Measurements from ENCODE around the gene TGFBI.

TGFBI gene

DNA sequence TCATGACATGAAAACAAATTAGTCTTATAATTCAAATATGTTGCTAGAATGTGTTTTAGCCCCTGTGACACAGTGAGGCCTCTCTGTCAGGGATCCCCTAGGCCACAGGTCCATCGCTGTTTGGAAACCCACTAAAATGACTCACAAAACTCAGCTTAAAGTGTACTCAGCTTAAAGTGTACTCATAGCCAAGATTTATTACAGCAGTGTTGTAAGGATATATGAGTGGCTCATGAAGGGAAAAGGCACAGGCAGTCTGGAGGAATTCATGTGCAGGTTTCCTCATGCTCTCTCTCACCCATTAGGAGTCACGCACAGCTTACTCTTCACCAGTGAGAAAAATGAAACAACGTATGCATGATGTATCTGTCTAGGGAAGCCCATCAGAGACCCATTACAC is 24.4 kb upstream of the TGFBI start:
- DNase-seq = no peak

- DNase-seq = no peak
Measured at GRCh38 chr5:136005476-136005875, 23.3 kb upstream of the TGFBI start.

DNA sequence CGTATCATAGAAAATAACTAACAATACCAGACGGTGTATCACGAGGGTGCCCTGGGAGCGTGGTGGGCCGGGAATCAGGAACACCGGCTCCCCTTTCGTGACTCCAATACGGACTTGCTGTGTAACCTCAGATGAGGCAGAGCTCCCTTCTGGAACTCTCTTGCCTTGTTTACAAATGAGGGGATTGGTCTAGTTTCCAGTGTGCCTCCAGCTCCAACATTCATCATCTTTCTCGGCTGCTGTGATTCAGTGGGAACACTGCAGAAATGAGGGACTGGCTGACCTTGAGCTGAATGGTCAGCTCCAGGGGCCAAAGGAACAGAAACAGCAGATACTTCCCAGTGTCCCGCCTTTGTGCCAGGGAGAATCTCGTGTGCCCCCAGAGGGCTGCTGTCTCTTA is 22.6 kb upstream of the TGFBI start:
- DNase-seq = no peak

DNA sequence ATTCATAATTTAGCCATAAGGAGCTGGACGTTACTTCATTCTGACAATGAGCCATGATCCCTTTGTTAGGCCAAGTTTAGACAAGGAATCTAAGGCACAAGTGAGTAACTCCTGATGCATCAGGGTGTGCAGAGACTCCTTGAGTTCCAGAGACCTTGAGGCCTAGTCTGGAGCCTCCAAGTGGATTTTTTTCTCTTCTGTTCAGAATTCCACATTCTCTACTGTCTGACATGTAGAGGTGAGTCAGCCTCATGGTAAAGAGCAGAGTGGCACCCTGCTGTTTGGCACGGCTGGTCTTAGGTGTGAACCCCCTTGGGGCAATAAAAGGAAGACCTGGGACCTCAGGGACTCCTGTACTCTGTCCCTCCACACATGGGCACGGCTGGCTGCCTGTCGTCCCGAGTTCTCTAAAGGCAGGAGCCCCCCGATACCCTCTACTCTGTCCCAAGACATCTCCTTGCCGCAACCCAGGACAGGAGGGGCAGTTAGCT is 22.0 kb upstream of the TGFBI start:
- DNase-seq = no peak

- DNase-seq = no peak
Measured at GRCh38 chr5:136007271-136007670, 21.5 kb upstream of the TGFBI start.

- DNase-seq = no peak
Measured at GRCh38 chr5:136011414-136012001, 17.3 kb upstream of the TGFBI start.

DNA sequence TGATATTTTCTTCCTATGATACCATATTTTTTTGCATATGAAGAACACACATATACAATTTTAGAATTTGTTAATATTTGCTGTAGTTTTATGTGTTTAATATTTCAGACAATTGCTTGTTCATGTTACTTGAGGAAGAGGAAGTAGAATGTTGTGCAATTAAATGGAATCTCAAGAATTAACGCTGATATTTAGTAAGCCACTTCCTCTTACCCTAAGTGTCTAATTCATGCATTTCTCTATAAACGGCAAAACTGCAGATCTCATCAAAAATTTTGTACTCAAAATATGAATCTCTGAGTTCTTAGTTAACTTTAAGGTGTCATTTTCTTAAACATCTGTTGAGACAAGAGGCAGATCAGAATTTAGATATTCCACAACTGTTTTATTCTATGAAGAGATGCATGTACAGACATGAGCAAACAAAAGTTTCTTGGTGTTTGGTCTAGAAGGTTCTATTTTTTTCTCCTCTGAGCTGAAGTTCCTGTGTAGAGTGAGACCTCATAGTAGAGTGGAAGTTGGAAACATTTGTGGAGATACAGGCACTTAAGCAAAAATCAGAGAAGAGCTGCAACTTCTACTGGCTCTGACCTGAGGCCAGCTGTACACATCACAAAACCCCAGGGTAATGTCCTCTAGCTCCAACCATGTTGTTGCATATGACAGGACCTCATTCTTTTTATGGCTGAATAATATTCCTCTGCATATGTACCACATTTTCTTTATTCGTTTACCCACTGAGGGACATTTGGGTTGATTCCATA is 16.6 kb upstream of the TGFBI start:
- no peak for DNase-seq

GRCh38 chr5:136013559-136013958 is 15.2 kb upstream of the TGFBI start:
- DNase-seq = no peak

- no peak for DNase-seq
Measured at GRCh38 chr5:136014049-136015002, 14.5 kb upstream of the TGFBI start.

DNA sequence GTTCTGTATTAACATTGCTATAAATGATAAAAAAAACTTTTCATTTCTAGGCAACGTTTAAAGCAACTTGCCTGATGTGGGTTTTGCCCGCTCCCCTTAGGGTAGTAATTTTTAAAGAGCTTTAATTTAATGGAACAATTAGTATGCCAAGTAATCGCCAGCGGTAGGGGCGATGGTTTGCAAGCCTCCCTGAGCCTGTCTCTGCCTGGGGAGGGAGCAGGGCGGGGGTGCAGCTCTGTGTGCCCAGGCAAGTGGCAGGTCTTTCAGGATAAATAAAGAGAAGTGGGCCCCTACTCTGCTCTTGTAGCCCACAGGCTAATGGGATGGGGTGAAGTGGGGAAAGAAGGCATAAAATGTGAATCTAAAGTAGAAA is 13.8 kb upstream of the TGFBI start:
- DNase-seq = no peak

- no peak for DNase-seq
Measured at GRCh38 chr5:136015966-136016650, 12.7 kb upstream of the TGFBI start.

- no peak for DNase-seq
Measured at GRCh38 chr5:136016945-136017530, 11.8 kb upstream of the TGFBI start.

- DNase-seq = no peak
Measured at GRCh38 chr5:136018814-136019783, 9.7 kb upstream of the TGFBI start.

DNA sequence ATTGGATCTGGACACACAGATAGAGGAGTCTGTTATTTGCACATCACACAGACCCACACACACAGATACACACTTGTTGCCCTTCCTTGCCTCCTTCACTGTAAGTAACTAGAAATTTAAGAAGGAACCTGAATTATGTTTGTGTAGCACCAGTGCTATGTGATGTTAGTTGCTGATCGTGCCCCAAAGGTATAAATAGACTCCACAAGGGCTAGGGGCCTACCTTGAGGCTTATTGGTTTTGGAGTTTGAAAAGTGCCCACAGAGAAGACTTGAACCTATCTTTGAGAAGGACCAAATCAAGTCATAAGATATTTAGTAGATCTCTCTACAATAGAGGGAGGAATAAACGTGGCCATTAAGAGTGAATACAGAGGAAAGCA is 8.8 kb upstream of the TGFBI start:
- DNase-seq = no peak

GRCh38 chr5:136020383-136021015 is 8.3 kb upstream of the TGFBI start:
- peak; percentile 20 for DNase-seq

DNA sequence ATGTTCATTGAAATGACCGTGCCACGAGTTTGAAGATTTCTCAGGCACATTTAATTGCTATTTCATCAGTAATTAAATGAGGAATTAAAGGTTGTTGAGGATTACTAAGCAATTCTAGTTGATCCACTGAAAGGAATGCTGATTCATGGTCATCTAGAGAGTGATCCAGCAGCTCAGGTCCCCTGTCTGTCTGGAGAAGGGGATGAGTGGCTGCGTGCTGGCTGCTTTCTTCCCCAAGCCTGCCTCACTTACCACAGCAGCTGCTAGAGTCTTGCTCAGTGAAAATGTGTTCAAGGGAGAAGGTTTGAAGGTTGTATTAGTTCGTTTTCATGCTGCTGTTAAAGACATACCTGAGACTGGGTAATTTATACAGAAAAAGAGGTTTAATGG is 7.8 kb upstream of the TGFBI start:
- no peak for DNase-seq

DNA sequence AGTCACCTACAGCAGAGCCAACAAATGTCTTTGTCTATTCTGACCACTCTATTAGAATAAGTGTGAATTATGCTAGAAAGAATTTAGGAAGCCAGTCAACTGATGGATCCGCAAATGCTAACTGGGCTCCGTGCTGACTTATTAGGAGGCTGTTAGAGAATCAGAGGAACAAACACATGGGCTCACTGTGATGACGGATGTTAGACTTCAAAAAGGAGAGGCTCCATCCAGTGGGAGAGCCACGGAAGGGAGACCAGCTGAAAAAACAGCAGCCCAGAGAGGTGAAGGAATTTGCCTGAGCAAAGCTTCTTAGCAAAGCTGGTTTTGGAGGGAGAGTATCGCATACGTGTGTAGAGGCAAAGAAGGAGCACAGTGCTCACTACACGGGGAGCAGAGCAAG is 5.8 kb upstream of the TGFBI start:
- DNase-seq = no peak

- DNase-seq = no peak
Measured at GRCh38 chr5:136023958-136024541, 4.7 kb upstream of the TGFBI start.

DNA sequence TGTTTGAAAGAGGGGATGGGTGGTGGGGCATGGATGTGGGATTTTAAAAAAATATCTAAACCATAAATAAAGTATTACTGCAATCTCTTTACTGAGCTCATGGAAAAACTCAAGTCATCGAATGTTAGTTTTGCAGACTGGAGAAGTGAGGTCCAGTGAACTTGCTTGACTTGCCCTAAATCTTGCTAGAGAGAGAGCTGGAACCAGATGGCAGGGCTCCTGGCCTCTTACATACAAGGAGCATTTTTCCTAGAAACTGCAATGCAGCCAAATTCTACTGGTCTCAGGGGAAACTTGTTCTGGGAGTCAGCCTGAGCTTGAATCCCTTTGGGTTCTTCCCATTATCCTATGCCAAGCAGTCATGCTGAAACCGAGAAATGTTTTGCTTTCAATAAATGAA is 2.9 kb upstream of the TGFBI start:
- DNase-seq = no peak

GRCh38 chr5:136026636-136027035 is 2.2 kb upstream of the TGFBI start:
- DNase-seq = no peak

- DNase-seq = no peak
Measured at GRCh38 chr5:136027311-136027710, 1.5 kb upstream of the TGFBI start.
